HepG2 (cell line): ENCODE measurements around the gene B3GALT6. TPM values are rescaled to one million over a fixed set of nuclear protein-coding genes. Genes with fewer than 3 reads are reported as not detected.
A peak's percentile ranks its signal among the peaks of the same experiment; 100 is the strongest.

Source experiments
- ATAC-seq: fragments of 200-7000 bp; cut with Tn5 transposase; 3 replicates; pipeline ENCODE4 v1.9.1; 2020; ENCODE audit warnings: mild to moderate bottlenecking, moderate library complexity
- BruUV-seq: library from RNA; stranded (reverse); fragments of 400-500 nt; replicated peaks from 2 replicates; lab custom pipeline; 2021; lab: Mats Ljungman, UMichigan
- CTCF ChIA-PET: fragments of 300-600 bp; formaldehyde crosslinking; extraction: SDS; loops from one replicate; lab custom pipeline; 2021; ENCODE audit warnings: low total read pairs, inconsistent platforms, low intra/inter-chr PET ratio; lab: Yijun Ruan, JAX
- POLR2A ChIA-PET: fragments of 350-600 bp; sonication (Branson Sonifier 250); formaldehyde crosslinking; loops from one replicate; lab custom pipeline; 2020; ENCODE audit warnings: antibody characterized with exemption, inconsistent platforms; lab: Yijun Ruan, JAX
- DNase-seq: peaks from one replicate; pipeline ENCODE4 v3.0.0-alpha.2; 2015; ENCODE audit warnings: low spot score
- FAIRE-seq: peaks from 3 replicates; lab custom pipeline; 2011; peaks lifted over from hg19 to GRCh38; lab: Jason Lieb, UNC
- H2AFZ ChIP-seq: one replicate; pipeline ENCODE4 v1.6.1; 2011; ENCODE audit warnings: low read length, inconsistent platforms
- H3K27ac ChIP-seq: fragments of 300-600 bp; 3 replicates; pipeline ENCODE4 v1.8.0; 2011; ENCODE audit warnings: mixed run types, mild to moderate bottlenecking, mixed read lengths, low read length, inconsistent platforms; ENCODE audit not compliant: insufficient read depth; ENCODE audit errors: extremely low read length
- H3K27me3 ChIP-seq, 2 experiments: fragments of 200-600 bp in 1 of 2; 2 replicates in 1 of 2; 3 replicates in 1 of 2; pipeline versions ENCODE4 v1.6.0 to v1.8.0; 2011; ENCODE audit warnings: low read length in 2 of 2, mild to moderate bottlenecking in 2 of 2, moderate library complexity in 2 of 2, inconsistent platforms in 1 of 2; ENCODE audit not compliant: insufficient read depth in 2 of 2, control insufficient read depth in 1 of 2
- H3K36me3 ChIP-seq, 2 experiments: fragments of 200-600 bp in 1 of 2; replicated peaks in 1 of 2; 2 replicates in 1 of 2; 3 replicates in 1 of 2; pipeline versions ENCODE4 v1.5.1 to v1.8.0; 2011; ENCODE audit warnings: low read length in 2 of 2, inconsistent platforms in 1 of 2; ENCODE audit not compliant: insufficient read depth in 2 of 2, control insufficient read depth in 1 of 2
- H3K4me1 ChIP-seq: 2 replicates; pipeline ENCODE4 v1.5.1; 2012; ENCODE audit warnings: low read length, inconsistent platforms; ENCODE audit not compliant: insufficient read depth
- H3K4me2 ChIP-seq: 2 replicates; pipeline ENCODE4 v1.6.0; 2011; ENCODE audit warnings: low read depth, low read length, inconsistent platforms
- H3K4me3 ChIP-seq, 3 experiments: fragments of 200-600 bp in 1 of 3; sonication (generic), shearing (Covaris generic) in 1 of 3; replicated peaks in 1 of 3; 2 replicates each; pipeline ENCODE4 v1.5.1; 2011 to 2016; ENCODE audit warnings: low read length in 3 of 3, inconsistent platforms in 2 of 3, low read depth in 2 of 3, mild to moderate bottlenecking in 2 of 3, control low read depth in 1 of 3, mixed read lengths in 1 of 3; ENCODE audit not compliant: insufficient read depth in 1 of 3
- H3K79me2 ChIP-seq: one replicate; pipeline ENCODE4 v1.6.1; 2011; ENCODE audit warnings: low read length, inconsistent platforms; ENCODE audit not compliant: insufficient read depth
- H3K9ac ChIP-seq: 2 replicates; pipeline ENCODE4 v1.6.0; 2011; ENCODE audit warnings: mild to moderate bottlenecking, low read depth, low read length, inconsistent platforms; ENCODE audit not compliant: insufficient read depth
- H3K9me3 ChIP-seq: 2 replicates; pipeline ENCODE4 v1.5.1; 2012; ENCODE audit warnings: mild to moderate bottlenecking, low read length
- H4K20me1 ChIP-seq: 2 replicates; pipeline ENCODE4 v1.6.0; 2011; ENCODE audit warnings: inconsistent platforms, mild to moderate bottlenecking, low read length, moderate library complexity; ENCODE audit not compliant: insufficient read depth
- POLR2G ChIP-seq: fragments of 200-400 bp; formaldehyde crosslinking; IDR thresholded peaks from 2 replicates; pipeline ENCODE4 v1.6.1; 2018; ENCODE audit warnings: mild to moderate bottlenecking, low read depth, low read length, moderate library complexity
- RFXAP ChIP-seq: sonication (generic); formaldehyde crosslinking; IDR thresholded peaks from 2 replicates; pipeline ENCODE4 v1.4.0; 2020; ENCODE audit warnings: missing genetic modification reagents, borderline replicate concordance
- ZFP36 ChIP-seq: fragments of 150-350 bp; IDR thresholded peaks from 2 replicates; pipeline ENCODE4 v1.6.1; 2018; ENCODE audit warnings: borderline replicate concordance, low read length, low read depth; ENCODE audit not compliant: partially characterized antibody
- ZNF18 ChIP-seq: sonication (generic); formaldehyde crosslinking; IDR thresholded peaks from 2 replicates; pipeline ENCODE4 v1.8.0; 2022; ENCODE audit warnings: mild to moderate bottlenecking, missing genetic modification reagents; ENCODE audit not compliant: insufficient replicate concordance
- WGBS: methylation state at CpG from one replicate; pipeline ENCODE4 v1.1.6; 2017; ENCODE audit warnings: low lambda C conversion rate; 5-methylcytosine and 5-hydroxymethylcytosine counted together
- in situ Hi-C: cut with HindIII; loops from 2 replicates; pipeline ENCODE4 v1.10.0; 2017; ENCODE audit warnings: low pct_unique_long_range_greater_than_20kb; ENCODE audit not compliant: extremely low pct_ligation_motif_present
- intact Hi-C: fragments of 100-400 bp; cut with micrococcal nuclease; formaldehyde crosslinking; loops from one replicate; pipeline ENCODE4 v1.10.0; 2022; ENCODE audit not compliant: unreplicated experiment
- polyA plus RNA-seq, 8 experiments: library from polyadenylated mRNA; depleted of rRNA in 3 of 8; stranded (reverse) in 7 of 8; unstranded in 1 of 8; fragments of >200 nt; fragmentation: Illumina TruSeq in 4 of 8; extraction: Trizol in 4 of 8; gene quantifications; 2 replicates each; pipeline versions ENCODE4 v1.2.1 to v1.2.3, GENCODE V29; 2011 to 2016; ENCODE audit warnings: low read depth in 4 of 8, missing spikeins in 1 of 8, mixed read lengths in 1 of 8; ENCODE audit not compliant: insufficient read depth in 1 of 8
- total RNA-seq, 5 experiments: library from RNA; depleted of rRNA; stranded (reverse); fragments of >200 nt; fragmentation: Illumina TruSeq; extraction: Trizol; gene quantifications; 2 replicates each; pipeline ENCODE4 v1.2.3, GENCODE V29; 2016; ENCODE audit warnings: low read depth in 1 of 5

Gene B3GALT6
- total and polyA plus RNA-seq, 2 of the 13 experiments (the other 11 are each of a cell fraction or from before 2014, with no cell fraction given), result 3.9 to 14.2 TPM

- DNase-seq, result no peak
- ATAC-seq, result no peak
- FAIRE-seq, result no peak
- WGBS, result 47% methylated on average over 15 of the region's 39 CpGs
- in situ Hi-C loops, result no loop called here
- Histone ChIP-seq H3K4me1 (peaks cover 22% of the 10 kb centered on the region), H4K20me1 (no peaks in the 10 kb centered on the region), H3K9ac (no peak overlapping the region), H3K4me2 (no peak overlapping the region), H2AFZ (no peak overlapping the region), H3K4me3 (no peak overlapping the region), H3K27ac (no peak overlapping the region), H3K79me2 (no peaks in the 10 kb centered on the region), H3K9me3 (no peaks in the 10 kb centered on the region), H3K36me3 (no peaks in the 10 kb centered on the region), H3K27me3 (peaks cover 12 to 78% of the 10 kb centered on the region in 2 experiments)
- ChIA-PET CTCF (no interaction called here), POLR2A (no interaction called here)
- intact Hi-C loops, result no loop called here
- TF ChIP-seq RFXAP (CRISPR knock-in tag), result no peak
- no TSS peak for BruUV-seq
These were observed 49.4 kb upstream of the B3GALT6 start for GRCh38 chr1:1182491-1183220.

GRCh38 chr1:1183221-1183747 is 48.8 kb upstream of the B3GALT6 start:
- Histone ChIP-seq H3K36me3 (no peaks in the 10 kb centered on the region), H2AFZ (no peak overlapping the region), H3K4me1 (peaks cover 22% of the 10 kb centered on the region), H3K4me3 (no peak overlapping the region), H3K9me3 (no peaks in the 10 kb centered on the region), H3K27ac (no peak overlapping the region), H3K27me3 (peaks cover 8 to 71% of the 10 kb centered on the region in 2 experiments; a peak in 4 of 5 replicates), H4K20me1 (no peaks in the 10 kb centered on the region)
- no TSS peak for BruUV-seq
- TF ChIP-seq POLR2G (no peak), ZNF18 (CRISPR knock-in tag) (no peak), ZFP36 (peak; percentile 31)
- TF ChIP-seq, all 625 proteins: peak for 1
- in situ Hi-C loops (no loop called here), intact Hi-C loops (no loop called here)
- FAIRE-seq, result no peak
- Histone ChIP-seq H3K79me2 (no peaks in the 10 kb centered on the region), H3K4me2 (no peak overlapping the region), H3K9ac (no peak overlapping the region)
- ATAC-seq, result no peak
- ChIA-PET CTCF (no interaction called here), POLR2A (no interaction called here)
- 54% methylated on average over 20 of the region's 21 CpGs for WGBS
- DNase-seq, result no peak
